IPS DF 6.9 (cell line): ENCODE data around the gene TACSTD2.
A peak's percentile ranks its signal among the peaks of the same experiment; 100 is the strongest.
"Not testable (repeated sequence)": the region's sequence is repeated elsewhere in the genome, so short reads cannot be mapped to it uniquely, and the experiment has no call there.

Source experiments
- DNase-seq: peaks from one replicate; pipeline ENCODE4 v3.0.0-alpha.2; 2013; ENCODE audit warnings: low read depth, low spot score
- H3K27ac ChIP-seq: one replicate; pipeline ENCODE4 v1.5.1; 2013; ENCODE audit warnings: low read length, control low read depth
- H3K27me3 ChIP-seq: 2 replicates; pipeline ENCODE4 v1.6.1; 2013; ENCODE audit warnings: mild to moderate bottlenecking, low read length; ENCODE audit not compliant: control insufficient read depth, insufficient read depth
- H3K36me3 ChIP-seq: 2 replicates; pipeline ENCODE4 v1.6.1; 2013; ENCODE audit warnings: low read length; ENCODE audit not compliant: control insufficient read depth, insufficient read depth
- H3K4me1 ChIP-seq: 2 replicates; pipeline ENCODE4 v1.6.1; 2013; ENCODE audit warnings: low read length; ENCODE audit not compliant: control insufficient read depth, insufficient read depth
- H3K4me3 ChIP-seq: 2 replicates; pipeline ENCODE4 v1.5.1; 2013; ENCODE audit warnings: mild to moderate bottlenecking, low read length
- H3K9me3 ChIP-seq: 2 replicates; pipeline ENCODE4 v1.6.1; 2013; ENCODE audit warnings: low read length, inconsistent platforms; ENCODE audit not compliant: control insufficient read depth, insufficient read depth
- WGBS: extraction: QIAGEN DNeasy Blood & Tissue Kit; methylation state at CpG from one replicate; pipeline ENCODE4 v1.1.7; 2013; ENCODE audit warnings: mixed read lengths, missing lambda C conversion rate; ENCODE audit not compliant: insufficient read length, insufficient coverage; 5-methylcytosine and 5-hydroxymethylcytosine counted together

TACSTD2 gene

DNA sequence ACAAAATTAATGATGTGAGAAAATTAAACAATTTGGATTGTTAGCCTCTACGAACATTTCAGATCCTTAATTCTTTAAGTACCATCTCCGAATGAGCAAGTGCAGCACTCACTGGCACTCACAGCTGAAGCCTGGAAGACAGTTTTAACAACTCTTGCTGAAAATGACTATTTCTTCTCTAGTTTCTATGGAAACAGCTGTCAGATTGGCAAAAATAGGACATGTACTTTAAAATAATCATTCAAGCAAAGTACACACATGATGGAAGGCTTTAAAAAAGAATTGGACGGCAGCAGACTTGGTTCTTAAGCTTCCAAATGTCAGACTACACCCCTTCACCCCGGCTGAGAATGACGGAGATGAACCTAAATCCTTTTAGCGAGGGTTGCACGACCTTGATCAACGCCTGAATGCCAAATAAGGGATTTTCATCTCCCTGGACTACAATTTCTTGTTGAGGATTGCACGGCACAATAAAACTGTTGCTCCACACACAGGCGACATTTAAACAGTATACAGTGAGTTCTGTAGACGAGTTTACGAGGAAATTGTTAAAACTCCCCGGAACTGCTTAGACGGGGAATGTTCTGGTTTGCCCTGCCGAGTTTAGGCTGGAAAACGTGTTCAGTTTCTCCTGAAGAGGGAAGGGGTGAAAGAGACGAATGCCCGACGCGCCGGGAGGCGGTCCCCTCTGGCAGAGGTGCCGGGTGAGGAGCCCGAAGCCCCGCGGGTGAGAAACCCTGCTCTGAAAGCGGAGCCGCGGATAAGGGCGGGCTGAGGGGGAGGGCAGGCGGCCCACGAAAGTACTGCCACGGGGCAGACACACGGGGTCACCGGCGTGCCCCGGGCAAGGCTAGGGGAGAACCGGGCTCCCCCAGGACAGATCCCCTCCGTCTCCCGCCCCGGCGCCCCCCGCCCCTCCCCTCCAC is 31.2 kb downstream of the TACSTD2 start:
- WGBS: no CpG with 5 or more reads among the region's 43 CpGs

DNA sequence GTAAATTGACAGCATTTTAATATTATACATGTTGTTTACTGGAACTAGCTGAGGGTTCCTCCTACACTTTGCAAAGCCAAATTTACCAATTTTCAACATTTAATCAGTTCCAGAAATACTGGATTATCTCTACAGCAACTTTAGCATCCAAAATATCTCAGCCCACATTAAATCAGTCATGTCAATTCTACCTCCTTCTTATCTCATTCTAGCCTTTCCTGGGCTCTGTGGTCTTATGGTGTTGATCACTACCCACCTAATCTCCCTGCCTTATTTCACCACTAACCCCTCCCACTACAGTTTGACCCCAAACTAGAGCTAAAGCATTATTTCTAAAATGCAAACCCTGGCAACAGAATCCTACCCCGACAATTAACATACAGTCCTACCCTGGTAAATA is 33.8 kb downstream of the TACSTD2 start:
- Histone ChIP-seq H3K27me3 (no peaks in the 10 kb centered on the region), H3K4me1 (no peaks in the 10 kb centered on the region), H3K9me3 (no peaks in the 10 kb centered on the region), H3K36me3 (no peaks in the 10 kb centered on the region), H3K27ac (no peak overlapping the region), H3K4me3 (no peak overlapping the region)
- no CpG with 5 or more reads among the region's 1 CpG for WGBS
- DNase-seq: no peak

More for the DNA sequence above, 31.2 kb downstream of the TACSTD2 start:
- no peaks in the 10 kb centered on the region; the same call in 1 of the 2 replicates for H3K27me3 ChIP-seq
- peak overlapping the region; percentile 68; the same call in 1 of the 2 replicates for H3K4me3 ChIP-seq
- no peaks in the 10 kb centered on the region for H3K4me1 ChIP-seq
- no peak for DNase-seq
- H3K27ac ChIP-seq: no peak overlapping the region
- H3K36me3 ChIP-seq: no peaks in the 10 kb centered on the region
- H3K9me3 ChIP-seq: no peaks in the 10 kb centered on the region

DNA sequence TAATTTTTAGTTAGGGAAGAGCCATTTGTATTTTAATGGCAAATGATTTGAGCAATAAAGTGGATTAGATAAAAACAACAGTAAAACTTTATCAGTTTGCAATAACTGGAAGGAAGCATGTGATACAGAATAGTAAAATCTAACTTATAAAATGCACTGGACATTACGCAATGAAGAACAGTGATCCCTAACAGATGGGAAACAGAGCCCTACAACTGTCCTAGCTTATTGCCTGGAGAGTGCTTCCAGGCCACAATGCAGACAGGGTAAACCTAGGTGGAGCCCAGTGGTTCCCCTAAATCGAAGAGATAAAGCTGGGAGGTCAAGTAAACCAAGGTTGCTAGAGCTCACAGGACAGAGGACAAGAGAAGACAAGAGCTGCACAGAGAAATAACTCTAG is 37.5 kb downstream of the TACSTD2 start:
- H3K4me3 ChIP-seq: no peak overlapping the region
- DNase-seq: no peak
- H3K27me3 ChIP-seq: no peaks in the 10 kb centered on the region
- H3K27ac ChIP-seq: no peak overlapping the region
- no peaks in the 10 kb centered on the region for H3K4me1 ChIP-seq
- no peaks in the 10 kb centered on the region for H3K9me3 ChIP-seq
- no CpG with 5 or more reads among the region's 2 CpGs for WGBS
- no peaks in the 10 kb centered on the region for H3K36me3 ChIP-seq

DNA sequence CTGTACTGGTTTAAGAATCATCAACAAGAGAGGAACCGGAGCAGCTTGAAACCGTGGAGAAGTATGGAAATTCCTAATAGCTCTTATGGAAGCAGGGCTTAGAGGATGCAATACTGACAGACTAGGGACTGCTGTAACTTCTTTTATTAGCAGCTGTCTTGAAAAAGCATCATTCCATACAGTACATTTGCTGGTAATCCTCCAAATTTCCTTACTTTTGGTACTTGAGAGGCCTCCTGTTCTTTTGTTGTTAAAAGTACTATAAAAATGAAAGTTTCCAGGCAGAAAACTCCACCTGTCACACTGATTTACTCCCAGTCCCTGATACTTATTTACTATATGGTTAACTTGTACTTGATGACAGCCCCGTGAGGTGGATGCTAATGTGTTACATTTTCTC is 38.2 kb downstream of the TACSTD2 start:
- WGBS: no CpG with 5 or more reads among the region's 3 CpGs

DNA sequence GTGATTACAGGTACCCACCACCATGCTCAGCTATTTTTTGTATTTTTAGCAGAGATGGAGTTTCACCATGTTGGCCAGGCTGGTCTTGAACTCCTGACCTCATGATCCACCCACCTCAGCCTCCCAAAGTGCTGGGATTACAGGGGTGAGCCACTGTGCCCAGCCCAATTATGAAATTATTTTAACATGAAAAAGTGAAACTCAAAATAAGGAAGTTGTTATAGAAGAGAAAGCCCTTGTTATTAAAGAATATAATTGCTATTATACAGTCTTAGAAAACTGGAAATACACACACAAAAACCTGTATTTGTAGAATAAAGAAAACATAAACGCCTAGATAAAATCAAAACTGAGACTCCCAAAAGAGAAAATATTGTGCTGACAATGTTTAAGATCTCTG is 45.2 kb downstream of the TACSTD2 start:
- H3K4me3 ChIP-seq, H3K36me3 ChIP-seq, DNase-seq, H3K27me3 ChIP-seq, H3K4me1 ChIP-seq, H3K27ac ChIP-seq, H3K9me3 ChIP-seq: not testable (repeated sequence)
- no CpG with 5 or more reads among the region's 1 CpG for WGBS

More for the DNA sequence above, 38.2 kb downstream of the TACSTD2 start:
- no peaks in the 10 kb centered on the region for H3K36me3 ChIP-seq
- no peaks in the 10 kb centered on the region for H3K4me1 ChIP-seq
- no peaks in the 10 kb centered on the region for H3K9me3 ChIP-seq
- no peaks in the 10 kb centered on the region for H3K27me3 ChIP-seq
- no peak for DNase-seq
- H3K4me3 ChIP-seq: no peak overlapping the region
- H3K27ac ChIP-seq: no peak overlapping the region

DNA sequence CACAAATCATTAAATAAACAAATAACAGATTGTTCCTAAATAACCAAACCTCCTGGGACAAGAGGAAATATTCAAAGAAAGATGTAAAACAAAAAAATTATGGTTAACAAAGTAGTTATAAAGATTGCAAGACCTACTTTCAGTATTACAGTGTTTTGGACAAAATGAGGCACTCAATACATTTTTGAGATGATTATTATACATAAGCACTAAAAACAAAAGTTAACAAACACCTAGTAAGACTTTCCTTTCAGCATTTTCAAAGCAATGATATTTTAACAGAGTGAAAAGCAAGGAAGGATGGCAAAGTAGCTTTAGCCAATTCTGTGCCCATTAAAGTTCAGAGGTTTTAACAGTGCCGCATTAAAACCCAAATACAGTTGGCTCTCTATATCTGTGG is 47.8 kb downstream of the TACSTD2 start:
- no peak for DNase-seq
- no peaks in the 10 kb centered on the region for H3K9me3 ChIP-seq
- WGBS: no CpG with 5 or more reads among the region's 1 CpG
- no peak overlapping the region for H3K4me3 ChIP-seq
- H3K27me3 ChIP-seq: no peaks in the 10 kb centered on the region; the same call in 1 of the 2 replicates
- H3K36me3 ChIP-seq: no peaks in the 10 kb centered on the region
- no peak overlapping the region for H3K27ac ChIP-seq
- H3K4me1 ChIP-seq: no peaks in the 10 kb centered on the region

DNA sequence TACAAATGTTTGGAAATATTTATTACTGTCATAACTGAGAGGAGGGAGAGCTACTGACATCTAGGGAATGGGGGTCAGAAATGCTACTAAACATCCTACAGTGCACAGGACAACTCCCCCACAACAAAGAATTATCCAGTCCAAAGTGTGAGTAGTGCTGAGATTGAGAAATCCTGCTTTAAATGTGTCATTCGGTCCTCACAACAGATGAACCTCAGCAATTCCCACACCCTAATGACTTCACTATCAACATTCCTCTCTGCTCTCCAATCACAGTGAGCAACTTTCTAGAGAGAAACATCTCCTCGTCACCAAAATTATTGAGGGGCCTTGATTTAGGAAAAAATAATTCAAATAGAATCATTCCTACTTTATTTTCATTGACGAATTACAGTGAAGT is 48.5 kb downstream of the TACSTD2 start:
- Histone ChIP-seq H3K4me1 (no peaks in the 10 kb centered on the region), H3K4me3 (no peak overlapping the region), H3K36me3 (no peaks in the 10 kb centered on the region), H3K9me3 (no peaks in the 10 kb centered on the region), H3K27me3 (no peaks in the 10 kb centered on the region; the same call in 1 of the 2 replicates), H3K27ac (no peak overlapping the region)
- WGBS: no CpG with 5 or more reads among the region's 3 CpGs
- DNase-seq: no peak
